Hematopoietic multipotent progenitor cell treated with erythropoietin and hydrocortisone succinate and interleukin-3 and kit ligand, for 15 days (in vitro differentiated cells): ENCODE results near the gene CFAP74.

Experiments
- DNase-seq: peaks from one replicate; pipeline ENCODE4 v3.0.0-alpha.2; 2015; ENCODE audit warnings: low spot score

The CFAP74 gene

GRCh38 chr1:1915911-1916840, 87.4 kb downstream of the CFAP74 start:
- DNase-seq, result no peak

GRCh38 chr1:1914971-1915692, 88.5 kb downstream of the CFAP74 start, which contains the start of gene CALML6:
Gene CALML6 (plus strand): TSS chr1:1915260. CDS start chr1:1915281, 21 bp downstream.
- no peak for DNase-seq

- no peak for DNase-seq
These were observed 89.2 kb downstream of the CFAP74 start for GRCh38 chr1:1914101-1914970.

GRCh38 chr1:1911350-1912041, 92.1 kb downstream of the CFAP74 start:
- no peak for DNase-seq

GRCh38 chr1:1910651-1911331, 92.8 kb downstream of the CFAP74 start:
- no peak for DNase-seq

- DNase-seq, result no peak
These were observed 93.5 kb downstream of the CFAP74 start for GRCh38 chr1:1910033-1910465.

- no peak for DNase-seq
These were observed 95.1 kb downstream of the CFAP74 start for GRCh38 chr1:1908506-1908791.

- DNase-seq, result no peak
These were observed 96.4 kb downstream of the CFAP74 start for GRCh38 chr1:1907098-1907736.

- DNase-seq, result peak; percentile 72
These were observed 97.1 kb downstream of the CFAP74 start for GRCh38 chr1:1906185-1907097.

GRCh38 chr1:1903224-1903623, 100.4 kb downstream of the CFAP74 start:
- DNase-seq, result no peak

- no peak for DNase-seq
These were observed 101.8 kb downstream of the CFAP74 start for GRCh38 chr1:1901641-1902294.

- no peak for DNase-seq
These were observed 102.5 kb downstream of the CFAP74 start for GRCh38 chr1:1900883-1901640.

- no peak for DNase-seq
These were observed 103.6 kb downstream of the CFAP74 start for GRCh38 chr1:1899967-1900327.

GRCh38 chr1:1899266-1899966, 104.2 kb downstream of the CFAP74 start:
- no peak for DNase-seq

- no peak for DNase-seq
These were observed 105.2 kb downstream of the CFAP74 start for GRCh38 chr1:1898246-1898933.

GRCh38 chr1:1895456-1896336, 107.9 kb downstream of the CFAP74 start:
- DNase-seq, result no peak
